NCI-H460 (cell line): ENCODE measurements around the gene NOL9. TPM values are rescaled to one million over a fixed set of nuclear protein-coding genes. Genes with fewer than 3 reads are reported as not detected.
"Not testable (repeated sequence)": the region's sequence is repeated elsewhere in the genome, so short reads cannot be mapped to it uniquely, and the experiment has no call there.

ENCODE experiments used
- DNase-seq: peaks from one replicate; pipeline ENCODE4 v3.0.0-alpha.2; 2016; ENCODE audit warnings: low read depth; ENCODE audit errors: extremely low read depth
- total RNA-seq: library from RNA; depleted of rRNA; stranded (reverse); fragments of >200 nt; shearing (Covaris generic); gene quantifications from 2 replicates; pipeline ENCODE4 v1.2.3, GENCODE V29; 2014

NOL9 gene
- total RNA-seq, 1 experiment from 2014 or later = 24.5 TPM

GRCh38 chr1:6506210-6507036 lies 47.9 kb downstream of the NOL9 start:
- no peak for DNase-seq

DNA sequence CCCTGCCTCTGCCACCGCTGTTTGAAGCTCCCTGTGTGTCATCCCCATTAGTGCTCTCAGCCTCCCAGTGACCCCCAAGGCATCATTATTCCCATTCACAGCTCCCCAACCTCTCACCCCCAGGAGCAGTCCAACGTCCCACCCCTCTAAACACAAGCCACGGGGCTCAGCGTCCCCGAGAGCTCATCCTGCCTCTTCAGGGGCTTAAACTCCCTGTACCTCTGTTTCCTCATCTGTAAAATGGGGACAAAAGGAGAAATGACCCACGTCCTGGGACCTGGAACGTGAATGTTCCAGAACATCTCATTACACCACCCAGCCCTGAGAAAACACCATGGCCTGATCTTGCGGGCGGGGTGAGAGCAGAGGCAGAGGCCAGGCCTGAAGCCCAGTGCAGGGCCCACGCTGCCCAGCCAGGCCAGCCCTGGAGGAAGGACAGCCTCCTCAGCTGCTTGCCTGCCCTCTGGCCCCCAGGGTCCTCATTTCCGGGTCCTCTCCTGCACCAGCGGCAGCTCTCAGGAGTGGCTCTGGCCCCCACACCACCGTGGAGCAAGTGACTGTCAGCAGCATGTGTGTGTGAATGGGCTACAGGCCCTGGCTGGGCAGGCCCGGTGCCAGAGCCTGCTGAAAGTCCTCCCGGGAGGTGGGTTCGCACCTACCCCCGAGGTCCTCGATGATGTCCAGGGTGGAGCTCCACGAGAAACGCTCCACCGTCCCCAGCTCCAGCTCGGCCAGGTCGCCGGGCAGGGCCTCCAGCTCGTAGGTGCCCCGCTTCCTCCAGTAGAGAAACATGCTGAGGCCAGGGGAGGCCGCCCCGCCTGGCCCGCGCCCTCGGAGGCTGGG lies 48.7 kb downstream of the NOL9 start:
- no peak for DNase-seq

GRCh38 chr1:6504887-6505286 lies 49.4 kb downstream of the NOL9 start:
- DNase-seq = no peak

DNA sequence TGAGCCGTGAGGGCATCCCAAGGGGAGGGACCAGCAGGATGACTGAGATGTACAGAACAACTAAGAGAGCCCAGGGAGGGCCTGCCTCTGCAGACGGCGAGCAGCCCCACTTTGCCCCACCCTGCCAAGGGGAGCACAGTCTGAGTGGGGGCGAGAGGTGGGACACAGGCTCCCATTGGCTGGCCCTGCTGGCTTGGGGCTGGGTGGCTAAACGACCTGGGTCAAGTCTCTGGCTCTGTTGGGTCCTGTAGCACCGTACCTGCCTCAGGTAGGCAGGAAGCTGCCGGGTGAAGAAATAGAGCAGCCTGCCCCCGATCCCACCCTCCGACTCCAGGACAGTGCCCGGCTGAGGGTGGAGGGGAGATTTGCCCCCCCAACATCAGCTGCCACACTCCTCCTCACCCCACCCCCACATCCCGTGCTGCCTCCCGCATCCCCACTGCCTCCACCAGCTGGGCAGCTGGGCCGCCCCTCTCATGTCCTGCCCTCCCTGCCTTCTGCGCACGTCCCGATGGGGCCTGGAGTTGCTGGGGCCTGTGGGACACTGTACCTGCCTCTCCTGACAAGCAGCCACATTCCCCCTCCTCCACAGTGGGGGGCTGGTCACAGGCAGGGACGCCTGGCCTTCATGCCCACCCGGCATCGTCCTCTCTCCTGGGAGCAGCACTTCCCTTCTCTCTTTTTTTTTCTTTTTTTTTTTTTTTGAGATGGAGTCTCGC lies 50.3 kb downstream of the NOL9 start:
- DNase-seq = no peak

DNA sequence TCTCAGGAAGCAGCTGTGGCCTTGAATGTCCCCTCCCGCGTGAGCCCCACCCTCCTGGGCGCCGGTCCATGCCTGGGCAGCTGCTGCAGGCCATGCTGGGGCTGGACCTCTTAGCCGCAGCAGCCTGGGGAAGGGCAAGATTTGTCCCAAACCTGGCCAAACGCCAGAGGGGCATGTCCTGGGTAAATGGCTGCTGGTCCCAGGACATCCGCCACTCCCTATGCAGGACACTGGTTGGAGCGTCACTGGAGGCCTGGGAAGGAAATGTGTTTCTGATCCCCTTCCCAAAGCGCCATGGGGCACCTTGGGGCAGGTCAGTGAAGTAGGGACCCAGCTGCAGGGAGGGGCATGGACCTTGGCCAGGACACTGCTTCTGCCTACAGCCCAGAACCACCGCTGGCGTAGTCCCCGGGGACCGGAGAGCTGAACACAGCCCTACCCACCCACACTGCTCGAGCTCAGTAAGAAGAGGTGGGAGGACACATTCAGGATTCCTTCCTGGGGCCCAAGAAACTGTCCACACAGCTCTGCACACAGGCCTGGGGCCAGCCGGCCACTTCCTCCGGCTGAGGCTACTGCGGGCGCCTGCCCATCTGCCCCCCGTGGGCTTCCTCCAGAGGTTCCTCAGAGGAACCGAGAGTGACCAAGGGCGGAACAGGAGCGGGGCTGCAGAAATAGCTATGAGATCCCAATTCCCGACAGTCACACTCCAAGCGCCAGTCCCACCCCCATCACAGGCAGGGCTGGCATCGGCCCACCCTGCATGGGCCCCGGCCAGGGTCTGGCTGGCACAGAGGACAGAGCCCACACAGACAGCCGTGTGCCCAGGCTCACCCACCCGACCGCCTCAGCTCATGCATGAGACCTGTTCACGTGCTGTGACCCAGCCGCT lies 52.1 kb downstream of the NOL9 start:
- DNase-seq = no peak

GRCh38 chr1:6501279-6501813 lies 53.0 kb downstream of the NOL9 start:
- DNase-seq = no peak

DNA sequence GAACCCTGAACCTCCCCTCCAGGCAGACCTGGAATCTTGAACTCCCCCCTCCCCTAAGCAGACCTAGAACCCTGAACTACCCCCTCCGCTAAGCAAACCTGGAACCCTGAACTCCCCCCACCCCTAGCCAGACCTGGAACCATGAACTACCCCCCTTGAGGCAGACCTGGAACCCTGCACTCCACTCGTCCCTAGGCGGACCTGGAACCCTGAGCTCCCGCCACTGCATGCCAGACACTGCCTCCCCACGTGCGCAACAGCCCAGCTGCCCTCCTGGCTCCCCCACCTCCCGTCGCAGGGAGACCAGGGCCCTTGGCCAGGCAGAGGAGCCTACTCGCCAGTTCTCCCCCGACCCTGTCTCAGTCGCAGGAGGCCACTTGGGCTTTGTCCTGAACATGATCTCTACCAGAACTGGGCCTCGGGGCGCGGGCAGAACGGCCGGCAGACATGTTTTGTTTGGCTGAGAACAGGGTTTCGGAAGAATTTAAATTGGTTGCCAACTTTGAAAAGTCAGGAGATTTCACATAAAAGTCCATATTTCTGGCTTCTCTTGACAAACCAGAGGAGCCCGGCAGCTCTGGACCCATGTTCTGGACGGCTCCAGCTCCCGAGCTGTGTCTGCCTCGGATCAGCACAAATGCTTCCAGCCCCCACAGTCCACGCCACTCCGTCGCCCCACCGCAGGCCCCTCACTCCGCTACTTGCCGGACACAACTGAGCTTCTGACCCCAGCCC lies 53.6 kb downstream of the NOL9 start:
- DNase-seq = no peak

DNA sequence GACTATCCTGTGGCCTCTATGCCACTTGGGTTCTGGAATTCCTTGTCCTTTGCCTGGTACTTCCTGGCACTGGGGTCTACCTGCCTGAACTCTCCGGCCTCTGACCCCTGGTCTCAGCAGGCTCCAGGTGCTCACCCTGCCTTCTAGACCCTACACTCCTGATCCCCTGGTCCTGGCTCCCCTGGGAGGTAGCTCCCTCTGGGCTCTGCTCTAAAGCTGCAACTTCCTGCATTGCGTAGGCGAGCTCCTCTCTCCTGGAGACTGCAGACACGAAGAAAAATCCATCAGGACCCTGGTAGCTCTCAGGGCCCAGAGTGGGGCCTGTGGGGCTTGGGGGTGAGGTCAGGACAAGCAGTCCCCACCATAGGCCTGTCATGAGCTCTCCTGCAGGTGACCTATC lies 55.0 kb downstream of the NOL9 start:
- DNase-seq = no peak

DNA sequence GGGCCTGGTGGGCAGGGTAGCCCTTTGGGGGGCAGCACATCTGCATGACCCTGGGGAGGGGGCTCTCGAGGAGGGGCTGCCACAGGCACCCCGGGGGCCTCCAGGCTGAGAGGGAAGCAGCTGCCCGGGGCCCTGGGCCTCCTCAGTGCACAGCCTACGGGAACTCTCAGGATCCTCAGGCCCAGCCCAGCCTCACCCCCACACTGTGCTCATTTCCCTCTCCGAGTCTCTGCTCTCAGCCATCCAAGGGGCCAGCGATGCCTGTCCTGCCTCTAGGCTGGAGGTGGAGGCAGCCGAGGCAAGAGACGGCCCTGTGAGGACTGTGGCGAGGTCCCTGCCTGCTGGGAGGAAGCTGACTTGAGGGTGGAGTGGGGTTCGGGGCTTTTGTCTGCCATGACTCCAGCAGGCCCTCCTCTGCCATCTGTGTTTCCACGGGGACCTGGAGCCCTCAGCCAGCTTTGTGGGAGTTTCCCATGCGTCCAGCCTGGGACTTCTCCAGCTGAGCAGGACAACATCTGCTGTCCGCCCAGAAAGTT lies 55.7 kb downstream of the NOL9 start:
- DNase-seq = no peak

- no peak for DNase-seq
These were observed 56.3 kb downstream of the NOL9 start for GRCh38 chr1:6497867-6498575.

DNA sequence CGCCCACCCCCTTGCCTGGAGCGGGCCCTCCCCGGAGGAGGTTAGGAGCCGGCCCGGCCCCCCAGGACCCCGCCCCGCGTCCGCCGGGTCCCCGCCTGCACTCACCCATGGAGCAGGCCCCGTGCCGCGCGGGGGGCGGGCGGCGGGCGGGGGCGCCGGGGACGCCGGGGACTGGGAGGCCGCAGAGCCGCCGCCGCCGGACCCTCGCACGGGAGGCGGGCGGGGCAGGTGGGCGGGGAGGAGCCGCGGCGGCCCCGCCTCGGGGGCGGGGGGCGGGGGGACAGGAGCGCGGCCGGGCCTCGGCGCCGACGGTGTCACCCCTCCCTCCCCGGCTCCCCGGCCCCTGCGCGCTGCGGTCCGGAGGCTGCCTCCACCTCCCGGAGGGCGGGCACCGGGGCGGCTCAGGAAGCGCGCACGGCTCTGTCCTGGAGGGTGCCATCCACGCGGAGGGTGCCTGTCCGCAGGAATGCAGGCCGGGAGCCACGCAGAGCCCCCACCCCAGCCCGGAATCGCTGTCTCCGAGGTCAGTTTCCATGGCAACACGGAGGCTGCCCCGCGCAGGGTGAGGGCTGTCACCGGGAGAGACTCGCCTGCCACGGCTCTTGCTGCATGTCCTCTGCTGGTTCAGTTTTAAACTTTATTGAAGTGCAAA lies 57.0 kb downstream of the NOL9 start:
- no peak for DNase-seq

DNA sequence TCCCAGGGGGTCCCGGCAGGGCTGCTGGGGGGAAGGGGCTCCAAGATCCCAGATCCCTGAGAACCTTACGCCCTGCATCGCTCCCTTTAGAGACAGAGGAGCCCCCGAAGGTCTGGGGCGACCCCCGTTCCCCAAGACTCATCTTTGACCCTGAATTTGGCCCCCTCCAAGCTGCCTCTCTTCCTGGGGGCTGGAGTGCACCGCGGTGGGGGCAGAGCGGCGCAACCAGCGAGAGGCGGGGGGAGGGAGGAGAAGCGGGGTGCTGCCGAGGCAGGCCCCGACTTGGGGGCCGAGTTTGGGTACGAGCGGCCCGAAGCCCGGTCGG lies 57.5 kb downstream of the NOL9 start:
- no peak for DNase-seq

DNA sequence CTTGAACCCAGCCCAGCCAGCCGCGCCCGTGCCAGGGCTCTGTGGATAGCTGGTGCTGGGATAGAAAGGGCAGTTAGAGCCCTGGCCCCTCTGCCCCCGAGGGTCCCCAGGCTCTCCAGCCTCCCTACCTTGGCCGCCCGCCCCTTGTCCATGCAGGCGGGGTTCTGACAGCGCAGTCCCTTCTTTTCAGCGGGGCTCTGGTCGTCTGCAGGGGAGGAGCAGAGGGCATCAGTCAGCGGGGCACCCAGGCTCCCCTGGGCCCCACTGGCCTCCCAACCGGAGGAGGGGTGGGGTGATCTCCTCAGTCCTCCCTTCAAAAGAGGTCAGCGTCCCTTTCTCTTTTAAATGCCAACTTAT lies 58.0 kb downstream of the NOL9 start:
- DNase-seq = no peak

GRCh38 chr1:6495540-6496364 lies 58.6 kb downstream of the NOL9 start:
- no peak for DNase-seq

GRCh38 chr1:6495041-6495441 lies 59.3 kb downstream of the NOL9 start:
- no peak for DNase-seq

GRCh38 chr1:6494627-6495026 lies 59.7 kb downstream of the NOL9 start:
- DNase-seq = no peak

GRCh38 chr1:6493834-6494223 lies 60.5 kb downstream of the NOL9 start:
- DNase-seq = not testable (repeated sequence)
